HEK293 (cell line): ENCODE results near the gene RTKN2.

Experiments
- CTCF ChIP-seq: fragments of 450-650 bp; formaldehyde crosslinking; IDR thresholded peaks from 2 replicates; pipeline ENCODE4 v1.5.1; 2016; ENCODE audit warnings: missing biosample characterization, missing genetic modification characterization
- OVOL3 ChIP-seq: fragments of 450-650 bp; formaldehyde crosslinking; IDR thresholded peaks from 2 replicates; pipeline ENCODE4 v1.5.1; 2016; ENCODE audit warnings: missing biosample characterization, missing genetic modification characterization
- YY1 ChIP-seq: fragments of 450-650 bp; formaldehyde crosslinking; IDR thresholded peaks from 2 replicates; pipeline ENCODE4 v1.5.1; 2018; ENCODE audit warnings: missing biosample characterization, missing genetic modification characterization
- ZBTB21 ChIP-seq: fragments of 450-650 bp; formaldehyde crosslinking; IDR thresholded peaks from 2 replicates; pipeline ENCODE4 v1.5.1; 2017; ENCODE audit warnings: missing biosample characterization, missing genetic modification characterization
- ZNF155 ChIP-seq: fragments of 450-650 bp; formaldehyde crosslinking; IDR thresholded peaks from 2 replicates; pipeline ENCODE4 v1.5.1; 2016; ENCODE audit warnings: missing biosample characterization, missing genetic modification characterization
- ZNF211 ChIP-seq: fragments of 450-650 bp; formaldehyde crosslinking; IDR thresholded peaks from 2 replicates; pipeline ENCODE4 v1.5.1; 2016; ENCODE audit warnings: low read depth, missing biosample characterization, missing genetic modification characterization
- ZNF248 ChIP-seq: fragments of 450-650 bp; formaldehyde crosslinking; IDR thresholded peaks from 2 replicates; pipeline ENCODE4 v1.5.1; 2017; ENCODE audit warnings: missing biosample characterization, missing genetic modification characterization
- ZNF274 ChIP-seq, 2 experiments: fragments of 200-500 bp in 1 of 2; fragments of 450-650 bp in 1 of 2; sonication (Bioruptor generic) in 1 of 2; formaldehyde crosslinking in 1 of 2; IDR thresholded peaks; 2 replicates each; pipeline versions ENCODE4 v1.5.1 to v1.6.1; 2014 to 2016; ENCODE audit warnings: borderline replicate concordance in 1 of 2, inconsistent platforms in 1 of 2, low read length in 1 of 2, missing biosample characterization in 1 of 2, missing genetic modification characterization in 1 of 2
- ZNF398 ChIP-seq: fragments of 450-650 bp; formaldehyde crosslinking; IDR thresholded peaks from 2 replicates; pipeline ENCODE4 v1.5.1; 2017; ENCODE audit warnings: missing biosample characterization, missing genetic modification characterization
- ZNF513 ChIP-seq: fragments of 450-650 bp; IDR thresholded peaks from 2 replicates; pipeline ENCODE4 v1.5.1; 2018; ENCODE audit warnings: missing biosample characterization, missing genetic modification characterization
- ZNF530 ChIP-seq: fragments of 450-650 bp; formaldehyde crosslinking; IDR thresholded peaks from 2 replicates; pipeline ENCODE4 v1.5.1; 2016; ENCODE audit warnings: low read depth, missing biosample characterization, missing genetic modification characterization
- ZNF555 ChIP-seq: fragments of 450-650 bp; formaldehyde crosslinking; conservative IDR thresholded peaks from 2 replicates; pipeline ENCODE4 v1.5.1; 2017; ENCODE audit warnings: missing biosample characterization, mild to moderate bottlenecking, missing genetic modification characterization, inconsistent platforms
- ZNF707 ChIP-seq: fragments of 450-650 bp; formaldehyde crosslinking; IDR thresholded peaks from 2 replicates; pipeline ENCODE4 v1.5.1; 2016; ENCODE audit warnings: missing biosample characterization, missing genetic modification characterization

GRCh38 chr10:62230344-62231121 lies 38.1 kb downstream of the RTKN2 start:
- TF ChIP-seq OVOL3 (tag by site-specific recombination) (no peak), CTCF (tag by site-specific recombination) (no peak), ZNF530 (tag by site-specific recombination) (no peak), ZNF707 (no peak), ZBTB21 (tag by site-specific recombination) (no peak), YY1 (tag by site-specific recombination) (no peak), ZNF274 (IDR thresholded peaks at IDR 0.05; ENCODE audit: low read length) (no peak), ZNF274 (tag by site-specific recombination; IDR thresholded peaks at IDR 0.05; ENCODE audit: borderline replicate concordance) (no peak), ZNF248 (tag by site-specific recombination) (no peak), ZNF211 (tag by site-specific recombination) (no peak), ZNF155 (tag by site-specific recombination) (no peak), ZNF555 (tag by site-specific recombination) (no peak), ZNF398 (tag by site-specific recombination) (no peak), ZNF513 (tag by site-specific recombination) (no peak)
